Peyer's patch (tissue), 4 donors: ENCODE measurements around the gene SLC23A2.

Source experiments
- POLR2A ChIP-seq, 2 donors: fragments of 450-650 bp; IDR thresholded peaks; one replicate each; pipeline ENCODE4 v1.5.1; 2017; ENCODE audit warnings: antibody characterized with exemption in 2 of 2, mild to moderate bottlenecking in 2 of 2, moderate library complexity in 2 of 2
- TF ChIP-seq, protein P1 (sequence below), 6 experiments: fragments of 450-650 bp in 4 of 6; fragments of 200-600 bp in 2 of 6; sonication (generic) in 1 of 6; IDR thresholded peaks; one replicate each; pipeline ENCODE4 v1.5.1; 2017 to 2019; ENCODE audit warnings: antibody characterized with exemption in 6 of 6, mild to moderate bottlenecking in 3 of 6, moderate library complexity in 1 of 6

GRCh38 chr20:4998160-4998651 lies 3.1 kb downstream of the SLC23A2 start:
- TF ChIP-seq, protein P1, sequence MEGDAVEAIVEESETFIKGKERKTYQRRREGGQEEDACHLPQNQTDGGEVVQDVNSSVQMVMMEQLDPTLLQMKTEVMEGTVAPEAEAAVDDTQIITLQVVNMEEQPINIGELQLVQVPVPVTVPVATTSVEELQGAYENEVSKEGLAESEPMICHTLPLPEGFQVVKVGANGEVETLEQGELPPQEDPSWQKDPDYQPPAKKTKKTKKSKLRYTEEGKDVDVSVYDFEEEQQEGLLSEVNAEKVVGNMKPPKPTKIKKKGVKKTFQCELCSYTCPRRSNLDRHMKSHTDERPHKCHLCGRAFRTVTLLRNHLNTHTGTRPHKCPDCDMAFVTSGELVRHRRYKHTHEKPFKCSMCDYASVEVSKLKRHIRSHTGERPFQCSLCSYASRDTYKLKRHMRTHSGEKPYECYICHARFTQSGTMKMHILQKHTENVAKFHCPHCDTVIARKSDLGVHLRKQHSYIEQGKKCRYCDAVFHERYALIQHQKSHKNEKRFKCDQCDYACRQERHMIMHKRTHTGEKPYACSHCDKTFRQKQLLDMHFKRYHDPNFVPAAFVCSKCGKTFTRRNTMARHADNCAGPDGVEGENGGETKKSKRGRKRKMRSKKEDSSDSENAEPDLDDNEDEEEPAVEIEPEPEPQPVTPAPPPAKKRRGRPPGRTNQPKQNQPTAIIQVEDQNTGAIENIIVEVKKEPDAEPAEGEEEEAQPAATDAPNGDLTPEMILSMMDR (IDR thresholded peaks at IDR 0.05): peak in 2 of 6 experiments; percentile 12 to 13
- no peak for TF ChIP-seq POLR2A (IDR thresholded peaks at IDR 0.05)
